HG02642 (cell line): ENCODE data around the gene IRS4.

ENCODE experiments used
- ATAC-seq: cut with Tn5 transposase; IDR thresholded peaks from one replicate; pipeline ENCODE4 v1.9.1; 2021; ENCODE audit warnings: mild to moderate bottlenecking; ENCODE audit not compliant: unreplicated experiment, poor library complexity

Gene IRS4

DNA sequence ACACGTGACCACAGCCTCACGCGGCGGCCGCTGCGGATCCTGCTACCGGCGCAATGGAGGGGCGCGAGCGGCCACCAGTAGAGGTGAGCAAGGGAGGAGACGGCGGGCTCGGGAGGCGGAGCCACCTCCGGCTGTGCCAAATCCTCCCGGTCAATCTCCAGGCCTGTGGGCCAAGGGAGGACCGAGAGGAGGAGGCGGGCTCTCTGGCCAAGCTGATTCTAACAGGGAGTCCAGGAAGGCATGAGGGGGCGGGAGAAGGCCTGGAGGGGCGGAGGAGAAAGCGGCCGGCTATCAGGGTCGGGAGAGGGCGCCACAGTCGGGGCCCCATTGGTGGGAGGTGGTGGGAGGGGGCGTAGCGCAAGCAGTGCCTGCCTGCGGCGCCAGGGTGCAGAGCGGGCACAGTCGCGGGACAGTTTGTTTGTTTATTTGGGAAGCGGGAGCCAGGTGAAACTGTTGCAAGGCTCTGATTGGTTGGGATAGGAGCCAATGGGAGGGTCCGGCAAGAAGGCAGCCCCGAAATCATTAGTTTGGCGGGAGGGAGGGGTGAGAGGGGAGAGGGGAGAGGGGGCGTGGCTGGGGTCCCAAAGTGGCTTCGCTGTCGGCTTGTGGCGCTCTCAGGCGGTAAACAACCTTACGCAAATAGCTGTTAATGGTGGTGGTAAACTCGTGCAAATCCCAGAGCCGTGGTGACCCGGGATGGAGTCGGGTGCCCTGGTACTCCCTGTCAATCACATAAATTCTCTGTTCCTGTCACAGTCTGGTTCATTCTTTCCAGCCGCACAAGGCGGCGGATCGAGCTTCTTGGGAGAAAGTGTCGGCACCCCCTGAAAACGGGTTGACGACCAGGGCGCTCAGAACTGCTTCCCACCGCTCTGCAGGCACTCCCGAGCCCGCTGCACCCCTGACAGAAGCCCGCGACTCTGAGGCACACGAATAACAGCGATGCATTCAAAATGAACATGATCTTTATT lies at the start of gene IRS4:
TSS of gene IRS4 (minus strand) at position 55 of the 971 bp plus-strand sequence.
- ATAC-seq, result no peak

DNA sequence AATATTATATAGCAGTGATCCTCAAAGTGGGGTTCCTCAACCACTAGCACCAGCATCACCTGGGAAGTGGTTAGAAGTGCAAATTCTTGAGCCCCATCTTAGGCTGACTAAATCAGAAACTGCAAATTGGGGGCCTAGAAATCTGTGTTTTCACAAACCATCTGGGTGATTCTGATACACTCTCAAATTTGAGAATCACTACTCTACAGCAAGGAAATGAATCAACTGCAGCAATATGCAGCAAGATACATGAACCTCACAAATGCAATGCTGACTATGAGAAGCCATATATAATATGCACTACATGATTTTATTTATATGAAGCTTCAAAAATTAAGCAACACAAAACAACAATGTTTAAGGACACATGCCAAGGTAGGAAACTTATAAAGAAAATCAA lies 36.2 kb upstream of the IRS4 start:
- no peak for ATAC-seq

DNA sequence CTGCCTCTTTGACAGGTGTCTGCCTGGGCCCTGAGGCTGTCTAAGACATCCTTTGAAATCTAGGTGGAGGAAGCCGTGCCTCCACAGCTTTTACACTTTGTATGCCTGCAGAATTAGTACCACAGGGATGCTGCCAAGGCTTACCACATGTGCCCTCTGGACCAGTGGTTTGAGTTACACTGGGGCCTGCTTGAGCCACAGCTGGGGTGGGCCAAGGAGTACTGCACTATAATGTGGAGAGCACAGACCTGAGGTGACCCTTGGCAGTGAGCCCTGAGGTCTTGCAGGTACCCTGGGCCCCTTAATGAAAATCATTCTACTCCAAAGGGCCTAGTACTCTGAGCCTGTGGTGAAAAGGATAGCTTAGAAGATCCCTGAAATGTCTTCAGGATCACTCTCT lies 27.2 kb upstream of the IRS4 start:
- ATAC-seq, result no peak

DNA sequence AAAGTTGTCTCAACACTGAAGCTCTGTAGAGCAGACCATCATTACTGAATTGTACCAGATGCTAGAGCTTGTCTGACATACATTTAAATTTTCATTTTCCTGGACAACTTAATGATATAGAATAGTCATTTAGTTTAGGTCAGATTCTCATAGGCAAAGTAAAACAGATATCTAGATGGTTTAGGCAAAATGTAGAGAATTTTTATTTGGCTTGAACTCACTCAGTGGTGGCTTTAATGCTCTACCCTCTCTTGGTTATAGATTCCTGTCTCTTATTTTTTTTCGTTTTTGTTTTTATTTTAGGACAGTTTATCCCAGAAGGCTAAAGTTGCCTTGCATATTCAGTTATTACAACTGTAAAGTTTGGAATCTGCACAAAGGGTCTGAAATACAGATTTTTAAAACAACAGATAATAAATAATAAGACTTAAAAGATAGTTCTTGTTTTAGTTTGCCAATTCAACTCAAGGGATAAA lies 4.0 kb upstream of the IRS4 start:
- no peak for ATAC-seq

DNA sequence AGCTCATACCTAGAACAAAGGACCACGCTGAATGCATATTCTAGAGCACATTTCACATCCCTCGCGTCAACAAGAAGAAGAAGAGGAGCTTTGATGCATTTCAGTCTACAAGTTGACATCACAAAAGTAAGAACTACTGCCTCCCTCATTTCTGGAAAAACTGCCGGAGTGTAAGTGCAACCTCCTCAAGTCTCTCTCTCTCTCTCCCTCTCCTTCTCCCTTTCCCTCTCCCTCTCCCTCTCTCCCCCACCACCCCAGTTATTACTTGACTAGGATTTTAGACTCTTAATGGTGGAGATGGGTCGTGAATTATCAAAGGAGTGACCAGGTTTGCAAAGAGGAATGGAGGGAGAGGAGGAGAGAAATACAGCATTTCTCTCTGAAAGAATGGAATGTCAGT lies 1.4 kb upstream of the IRS4 start:
- ATAC-seq, result no peak

DNA sequence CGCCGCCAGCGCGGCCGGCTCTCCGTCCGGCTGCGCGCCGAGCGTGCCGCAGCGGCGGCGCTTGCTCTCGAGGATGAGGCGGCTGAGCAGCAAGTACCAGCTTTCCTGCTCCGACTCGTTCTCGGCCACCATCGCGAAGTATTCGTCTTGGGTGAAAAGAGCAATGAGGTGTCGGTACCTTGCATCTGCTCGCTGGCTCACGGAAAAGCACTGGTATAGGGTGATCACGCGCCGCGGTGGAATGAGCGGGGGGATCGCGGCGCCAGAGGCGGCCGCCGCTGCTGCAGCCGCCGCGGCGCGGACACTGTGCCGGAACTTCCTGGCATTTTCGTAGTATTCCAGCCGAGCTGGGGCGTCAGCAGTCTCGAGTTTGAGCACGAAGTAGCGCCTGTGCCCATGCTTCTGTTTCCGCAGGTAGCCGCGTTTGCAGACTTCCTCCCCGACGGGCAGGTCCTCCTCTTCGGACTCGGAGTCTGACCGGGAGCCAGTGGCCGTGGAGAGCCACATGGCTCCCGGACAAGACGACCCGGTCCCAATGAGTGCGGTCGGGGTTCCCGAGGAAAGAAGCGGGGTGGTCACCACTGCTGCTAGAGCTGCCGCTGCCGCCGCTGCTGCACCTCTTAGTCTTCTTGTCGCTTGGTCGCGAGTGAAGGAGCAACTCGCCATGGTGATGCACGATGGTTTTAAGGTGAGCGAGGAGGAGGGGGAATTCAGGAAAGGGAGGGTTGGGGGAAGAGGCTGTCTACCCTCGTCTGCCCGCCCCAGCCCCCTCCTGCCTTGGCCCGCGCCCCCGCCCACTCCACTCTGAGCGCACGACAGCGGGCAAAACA lies 469 bp downstream of the IRS4 start:
- no peak for ATAC-seq

DNA sequence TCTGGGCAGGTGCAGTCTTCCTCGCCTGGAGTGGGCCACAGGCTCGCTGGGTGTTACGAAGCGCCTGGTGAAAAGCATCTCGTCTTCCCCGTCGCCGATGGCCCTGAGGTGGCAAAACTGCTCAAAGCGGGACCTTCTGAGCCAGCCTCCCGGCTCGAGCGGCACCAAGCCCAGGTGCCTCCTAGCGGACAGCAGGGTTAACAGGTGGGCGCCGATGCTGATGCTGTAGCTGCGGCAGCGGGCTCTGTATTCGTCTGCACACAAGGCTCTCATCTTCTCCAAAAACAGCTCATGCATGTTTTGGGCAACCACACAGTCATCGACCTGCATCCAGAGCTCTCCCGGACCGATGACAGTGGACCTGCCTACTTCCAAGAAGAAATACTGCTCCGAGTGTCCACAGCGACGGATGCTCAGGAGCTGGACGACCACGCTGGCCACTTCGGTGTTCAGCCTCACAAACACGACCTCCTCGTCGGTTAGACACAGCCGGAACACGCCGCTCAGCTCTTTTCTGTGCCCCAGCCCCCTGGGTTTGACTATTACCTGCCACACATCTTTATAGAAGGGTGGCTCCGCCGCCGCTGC lies 1.2 kb downstream of the IRS4 start:
- ATAC-seq, result no peak

DNA sequence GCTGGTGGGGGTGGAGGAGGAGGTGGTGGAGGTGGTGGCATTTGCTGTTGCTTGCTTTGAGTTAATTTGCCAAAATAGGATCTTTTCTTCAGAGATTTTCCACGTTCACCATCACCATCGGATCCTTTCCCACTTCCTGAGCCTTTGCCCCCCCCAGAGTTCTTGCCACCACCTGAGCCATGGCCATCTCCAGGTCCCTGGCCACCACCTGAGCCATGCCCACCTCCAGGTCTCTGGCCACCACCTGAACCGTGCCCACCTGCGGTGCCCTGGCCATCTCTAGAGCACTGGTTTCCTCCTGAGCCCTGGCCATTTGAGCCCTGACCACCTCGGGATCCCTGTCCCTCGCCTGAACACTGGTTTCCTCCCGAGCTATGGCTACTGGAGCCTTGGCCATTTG lies 1.9 kb downstream of the IRS4 start:
- ATAC-seq, result no peak

DNA sequence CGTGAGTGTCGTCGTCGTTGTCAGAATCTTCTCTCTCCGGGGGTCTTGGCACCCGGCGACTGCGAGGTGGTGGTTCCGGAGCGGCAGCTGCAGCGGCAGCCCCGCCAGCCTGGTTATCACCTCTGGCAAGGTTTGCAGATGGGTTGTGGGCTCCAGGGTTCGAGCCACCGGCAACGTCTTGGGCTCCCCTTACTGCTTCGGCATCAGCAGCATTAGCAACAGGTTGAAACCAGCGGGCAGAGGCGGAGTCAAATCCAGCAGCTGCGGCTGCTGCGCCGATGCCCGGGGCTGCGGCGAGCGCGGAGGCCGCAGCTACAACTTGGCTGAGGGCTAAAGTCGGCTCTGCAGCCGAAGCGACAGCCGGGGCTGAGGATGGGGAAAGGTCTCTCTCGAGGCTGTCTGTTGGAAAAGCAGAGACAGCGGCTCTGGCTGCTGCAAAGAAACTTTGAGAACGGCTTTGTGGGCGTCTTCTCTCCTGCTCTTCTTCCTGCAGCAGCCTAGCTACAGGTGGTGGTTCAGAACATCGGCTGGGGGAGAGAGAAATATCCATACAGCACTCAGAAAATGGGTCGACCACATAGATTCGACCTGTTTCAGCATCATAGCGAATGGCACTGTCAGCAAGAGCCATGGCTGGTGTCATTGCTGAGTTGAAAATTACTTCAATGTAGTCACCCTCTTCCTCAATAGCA lies 3.6 kb downstream of the IRS4 start:
- ATAC-seq, result no peak

DNA sequence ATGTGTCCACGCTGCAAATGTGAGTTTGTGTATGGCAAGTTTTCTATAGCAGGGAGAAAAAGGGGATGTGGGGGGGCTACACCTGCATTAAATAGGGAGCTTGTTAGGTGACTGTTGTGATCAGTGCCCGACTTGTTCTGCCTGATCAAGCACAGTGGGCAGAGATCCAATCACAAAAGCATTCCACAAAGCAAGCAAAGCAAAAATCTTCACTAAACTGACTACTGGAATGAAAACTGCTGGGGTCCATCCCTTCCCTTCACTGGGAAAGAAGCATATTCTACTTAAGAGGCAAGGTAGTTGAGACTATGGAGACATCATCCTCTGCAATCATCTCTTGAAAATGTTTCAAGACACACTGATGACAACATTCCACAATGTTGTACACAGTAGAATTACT lies 5.2 kb downstream of the IRS4 start:
- no peak for ATAC-seq

DNA sequence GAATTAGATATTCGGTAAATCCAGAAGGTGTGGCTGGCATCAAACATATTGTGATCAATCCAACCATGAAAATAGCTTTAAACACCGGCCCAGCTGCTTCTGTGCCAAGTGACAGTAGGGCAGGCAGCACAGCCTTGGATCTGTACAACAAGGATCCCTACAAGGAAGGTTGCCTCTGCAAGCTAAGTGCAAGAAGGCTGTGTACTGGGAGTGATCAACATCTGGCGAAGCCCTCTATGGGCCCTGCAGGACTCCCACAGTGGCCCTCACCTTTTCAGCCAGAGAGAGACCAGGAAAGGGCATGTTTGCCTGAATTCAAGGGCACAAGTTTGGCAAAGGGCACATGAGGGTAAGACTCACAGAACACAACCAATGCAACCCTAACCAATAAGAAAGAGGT lies 9.6 kb downstream of the IRS4 start:
- ATAC-seq, result no peak

DNA sequence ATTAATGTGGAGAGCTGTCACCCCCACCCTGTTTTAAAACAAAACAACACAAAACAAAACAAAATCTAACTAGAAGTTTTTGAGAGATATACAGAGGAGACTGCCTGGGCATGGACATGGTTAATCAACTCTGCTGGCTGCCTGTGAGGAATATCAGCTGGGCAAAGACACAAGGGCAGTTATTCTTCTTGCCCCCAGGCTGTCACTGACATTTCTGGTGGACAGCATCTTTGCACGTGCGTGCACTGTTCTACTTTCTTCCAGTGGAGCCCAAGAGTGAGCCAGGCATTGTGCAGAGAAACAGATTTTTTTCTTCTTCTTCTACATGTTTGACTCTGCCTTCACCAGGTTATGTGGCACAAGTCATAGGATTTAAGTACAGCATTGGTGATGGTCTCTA lies 13.8 kb downstream of the IRS4 start:
- ATAC-seq, result no peak

DNA sequence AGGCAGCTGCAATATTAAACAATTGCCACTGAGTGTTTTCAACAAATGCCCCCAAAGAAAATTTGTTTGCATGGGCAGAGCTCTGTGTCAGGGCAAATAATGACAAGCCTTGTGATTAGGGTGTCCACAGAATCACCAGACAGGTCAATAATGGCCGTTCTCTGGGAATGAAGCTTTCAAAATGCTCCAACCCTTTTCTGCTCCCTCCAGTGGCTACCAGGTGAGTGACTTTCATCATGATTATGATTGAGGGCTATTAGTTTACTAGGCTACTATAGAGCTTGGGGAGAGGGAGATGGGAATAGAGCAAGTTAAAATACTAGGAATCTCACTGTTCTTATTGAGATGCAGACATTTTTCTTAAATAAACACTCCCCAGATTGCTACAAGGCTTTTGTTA lies 23.5 kb downstream of the IRS4 start:
- no peak for ATAC-seq

DNA sequence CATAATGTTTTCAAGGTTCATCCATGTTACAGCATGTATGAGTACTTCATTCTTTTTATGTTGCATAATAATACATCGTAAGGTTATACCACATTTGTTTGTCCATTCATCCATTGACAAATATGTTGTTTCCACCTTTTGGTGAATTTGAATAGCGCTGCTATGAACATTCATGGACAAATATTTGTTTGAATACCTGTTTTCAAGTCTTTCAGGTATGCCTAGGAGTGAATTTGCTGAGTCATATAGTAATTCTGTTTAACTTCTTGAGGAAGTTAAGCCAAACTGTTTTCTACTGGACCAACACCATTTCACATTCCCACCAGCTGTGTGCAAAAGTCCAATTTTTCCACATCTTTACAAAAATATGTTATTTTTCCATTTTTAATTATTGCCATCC lies 31.5 kb downstream of the IRS4 start:
- no peak for ATAC-seq

DNA sequence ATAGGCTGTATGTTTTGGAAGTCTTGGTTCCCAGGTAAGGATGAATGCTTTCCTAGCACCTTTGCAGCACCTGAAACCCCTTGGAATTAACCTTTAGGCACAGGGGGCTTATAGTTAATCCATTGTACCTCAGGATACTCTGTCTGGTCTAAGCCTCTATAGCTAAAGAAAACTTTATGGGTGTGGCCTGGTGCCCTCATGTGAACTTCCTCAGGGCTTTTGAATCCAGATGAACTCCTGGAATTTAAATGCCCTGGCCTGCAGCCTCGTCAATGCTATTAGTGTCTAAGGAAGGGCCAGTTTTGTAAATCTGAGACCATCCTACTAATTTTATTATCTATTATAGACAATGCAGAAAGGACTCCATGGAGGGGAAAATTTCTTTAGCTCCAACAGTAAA lies 33.8 kb downstream of the IRS4 start:
- no peak for ATAC-seq

DNA sequence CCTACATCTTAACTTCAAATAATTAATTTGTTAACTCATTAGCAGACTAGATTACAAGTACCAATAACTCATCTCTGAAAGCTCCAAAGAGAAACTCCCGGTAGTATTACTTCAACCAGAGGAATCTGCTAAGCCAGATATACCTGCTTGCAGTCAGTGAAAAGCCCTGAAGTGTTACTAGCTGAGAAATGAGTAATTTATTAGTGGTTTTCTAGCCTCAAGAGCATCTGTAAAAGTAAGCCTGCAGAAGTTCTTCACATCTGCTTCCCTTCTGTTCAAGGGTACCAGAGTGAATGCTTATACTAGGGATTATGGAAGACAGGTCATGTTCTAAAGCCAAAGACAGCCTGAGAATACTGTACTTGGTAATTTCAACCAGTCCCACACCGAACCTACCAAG lies 34.7 kb downstream of the IRS4 start:
- no peak for ATAC-seq

DNA sequence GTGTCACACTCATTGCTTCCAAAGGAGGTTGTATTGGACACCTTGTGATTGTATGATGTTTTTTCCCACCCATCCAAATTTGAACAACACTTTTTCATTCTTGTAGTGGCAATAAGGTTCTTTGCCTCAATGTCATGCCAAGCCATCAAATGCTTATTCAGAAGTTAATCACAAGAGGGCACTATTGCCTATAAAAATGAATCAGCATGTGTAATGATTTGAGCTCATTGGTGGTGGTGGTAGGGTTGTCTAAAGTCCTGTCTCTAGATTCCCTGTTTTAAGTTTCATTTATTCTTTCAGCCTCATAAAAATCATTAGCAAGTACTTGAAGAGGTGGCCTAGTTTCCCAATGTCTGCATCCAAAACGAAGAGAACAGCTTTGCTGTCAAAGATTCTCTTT lies 37.0 kb downstream of the IRS4 start:
- ATAC-seq, result peak; percentile 71

DNA sequence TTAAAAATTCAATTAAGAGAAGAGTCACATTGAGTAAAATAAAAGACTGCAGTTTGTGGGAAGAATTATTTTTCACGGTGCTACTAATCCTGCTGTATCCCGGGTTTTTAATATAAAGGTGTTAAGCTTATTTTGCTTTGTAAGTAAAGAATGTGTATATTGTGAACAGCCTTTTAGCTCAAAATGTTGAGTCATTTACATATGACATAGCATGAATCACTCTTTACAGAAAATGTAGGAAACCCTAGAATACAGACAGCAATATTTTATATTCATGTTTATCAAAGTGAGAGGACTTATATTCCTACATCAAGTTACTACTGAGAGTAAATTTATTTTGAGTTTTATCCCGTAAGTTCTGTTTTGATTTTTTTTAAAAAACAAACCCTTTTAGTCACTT lies 39.7 kb downstream of the IRS4 start:
- no peak for ATAC-seq
